Adipose tissue (tissue), 3 donors: Measurements from ENCODE around the gene DVL2. TPM values are rescaled to one million over a fixed set of nuclear protein-coding genes. Genes with fewer than 3 reads are reported as not detected.
A peak's percentile ranks its signal among the peaks of the same experiment; 100 is the strongest.

ENCODE experiments used
- H3K27ac ChIP-seq: one replicate; pipeline ENCODE4 v1.5.1; 2013; ENCODE audit warnings: low read depth, low read length
- WGBS, 3 donors: extraction: QIAGEN DNeasy Blood & Tissue Kit; methylation state at CpG; one replicate each; pipeline ENCODE4 v1.1.7; 2013; 5-methylcytosine and 5-hydroxymethylcytosine counted together
- polyA plus RNA-seq, 3 donors: library from polyadenylated mRNA; stranded (reverse); fragments of 200-250 nt; gene quantifications; one replicate each; pipeline ENCODE4 v1.2.3, GENCODE V29; 2013
- donor health status: healthy with polysubstance abuse.
- donor health status: Bipolar disorder and iron deficiency.
- donor health status: healthy.

Gene DVL2
- polyA plus RNA-seq, 3 donors, result 9.9 to 31.3 (median 17.2) TPM

- H3K27ac ChIP-seq, result no peak overlapping the region
- WGBS, 3 donors, result 84 to 86% (median 86%) methylated on average over 4 of the region's 4 CpGs
Measured at GRCh38 chr17:7223375-7223774, 10.9 kb downstream of the DVL2 start.

- 78 to 80% (median 79%) methylated on average over 7 of the region's 7 CpGs for WGBS, 3 donors
- H3K27ac ChIP-seq, result no peak overlapping the region
Measured at GRCh38 chr17:7222972-7223292, 11.4 kb downstream of the DVL2 start.

- no peak overlapping the region for H3K27ac ChIP-seq
- WGBS, 3 donors, result 72 to 83% (median 79%) methylated on average over 15 of the region's 15 CpGs
Measured at GRCh38 chr17:7222093-7222971, 12.0 kb downstream of the DVL2 start.

GRCh38 chr17:7221278-7222092 lies 12.8 kb downstream of the DVL2 start:
- no peak overlapping the region for H3K27ac ChIP-seq
- WGBS, 3 donors, result 47 to 69% (median 64%) methylated on average over 10 of the region's 10 CpGs

- WGBS, 3 donors, result 13 to 26% (median 19%) methylated on average over 11 of the region's 11 CpGs
Measured at GRCh38 chr17:7220593-7221277, 13.6 kb downstream of the DVL2 start.

GRCh38 chr17:7219812-7220592 lies 14.3 kb downstream of the DVL2 start, which contains the start of the genes ACADVL and DLG4:
ACADVL (plus strand) TSS chr17:7219938; CDS start chr17:7219985, 47 bp downstream.
DLG4 (minus strand) TSS chr17:7219836.
- H3K27ac ChIP-seq, result peak within 1 kb of the TSS; percentile 44
- 0% methylated on average over 55 to 63 of the region's 63 CpGs for WGBS, 3 donors

More at GRCh38 chr17:7220593-7221277, 13.6 kb downstream of the DVL2 start:
- H3K27ac ChIP-seq, result no peak overlapping the region

- no peak overlapping the region for H3K27ac ChIP-seq
- WGBS, 3 donors, result 14 to 20% (median 14%) methylated on average over 12 of the region's 12 CpGs
Measured at GRCh38 chr17:7219229-7219811, 15.0 kb downstream of the DVL2 start.

- H3K27ac ChIP-seq, result no peak overlapping the region
- WGBS, 3 donors, result 74 to 77% (median 75%) methylated on average over 6 of the region's 6 CpGs
Measured at GRCh38 chr17:7218758-7219157, 15.6 kb downstream of the DVL2 start.

GRCh38 chr17:7218166-7218565 lies 16.2 kb downstream of the DVL2 start:
- no peak overlapping the region for H3K27ac ChIP-seq
- 64 to 68% (median 67%) methylated on average over 6 of the region's 6 CpGs for WGBS, 3 donors

- no peak overlapping the region for H3K27ac ChIP-seq
- WGBS, 3 donors, result 2 to 5% (median 2%) methylated on average over 24 to 32 of the region's 32 CpGs
Measured at GRCh38 chr17:7217113-7217987, 17.0 kb downstream of the DVL2 start.

GRCh38 chr17:7216242-7217112 lies 17.8 kb downstream of the DVL2 start:
- no peak overlapping the region for H3K27ac ChIP-seq
- WGBS, 3 donors, result 22 to 34% (median 25%) methylated on average over 7 of the region's 7 CpGs

GRCh38 chr17:7215652-7216180 lies 18.6 kb downstream of the DVL2 start:
- H3K27ac ChIP-seq, result no peak overlapping the region
- 8 to 27% (median 18%) methylated on average over 9 to 10 of the region's 10 CpGs for WGBS, 3 donors

GRCh38 chr17:7215136-7215638 lies 19.1 kb downstream of the DVL2 start:
- 21 to 28% (median 22%) methylated on average over 9 of the region's 9 CpGs for WGBS, 3 donors
- H3K27ac ChIP-seq, result no peak overlapping the region

GRCh38 chr17:7214300-7215135 lies 19.8 kb downstream of the DVL2 start:
- H3K27ac ChIP-seq, result no peak overlapping the region
- 0 to 1% (median 1%) methylated on average over 44 to 45 of the region's 45 CpGs for WGBS, 3 donors

GRCh38 chr17:7213895-7214299 lies 20.4 kb downstream of the DVL2 start:
- H3K27ac ChIP-seq, result no peak overlapping the region
- WGBS, 3 donors, result 2 to 5% (median 3%) methylated on average over 15 of the region's 15 CpGs
